UCSD-AML1 (cell line): Measurements from ENCODE around the gene AGPS.

Experiments
- DNase-seq: peaks from one replicate; lab custom pipeline; 2025; ENCODE audit not compliant: unreplicated experiment; lab: John Stamatoyannopoulos, UW

The AGPS gene

GRCh38 chr2:177383935-177384334 lies 8.6 kb upstream of the AGPS start:
- DNase-seq, result no peak

- DNase-seq, result no peak
Measured at GRCh38 chr2:177385151-177385550, 7.4 kb upstream of the AGPS start.

- DNase-seq, result no peak
Measured at GRCh38 chr2:177391822-177392372, 676 bp upstream of the AGPS start.

- DNase-seq, result no peak
Measured at GRCh38 chr2:177393203-177393755, 706 bp downstream of the AGPS start.

- DNase-seq, result no peak
Measured at GRCh38 chr2:177393824-177394593, 1.4 kb downstream of the AGPS start.

- DNase-seq, result no peak
Measured at GRCh38 chr2:177394594-177394973, 2.0 kb downstream of the AGPS start.

GRCh38 chr2:177395351-177396065 lies 2.9 kb downstream of the AGPS start:
- DNase-seq, result no peak

GRCh38 chr2:177396703-177397460 lies 4.3 kb downstream of the AGPS start:
- DNase-seq, result no peak

- DNase-seq, result no peak
Measured at GRCh38 chr2:177397481-177398289, 5.1 kb downstream of the AGPS start.

GRCh38 chr2:177398290-177398683 lies 5.7 kb downstream of the AGPS start:
- no peak for DNase-seq

GRCh38 chr2:177398791-177399190 lies 6.2 kb downstream of the AGPS start:
- DNase-seq, result no peak

- DNase-seq, result no peak
Measured at GRCh38 chr2:177399376-177399775, 6.8 kb downstream of the AGPS start.

GRCh38 chr2:177400337-177400923 lies 7.9 kb downstream of the AGPS start:
- no peak for DNase-seq

GRCh38 chr2:177402096-177402495 lies 9.5 kb downstream of the AGPS start:
- DNase-seq, result no peak

- no peak for DNase-seq
Measured at GRCh38 chr2:177403838-177404237, 11.3 kb downstream of the AGPS start.

GRCh38 chr2:177404243-177404642 lies 11.7 kb downstream of the AGPS start:
- no peak for DNase-seq

- no peak for DNase-seq
Measured at GRCh38 chr2:177405029-177405692, 12.6 kb downstream of the AGPS start.

- no peak for DNase-seq
Measured at GRCh38 chr2:177406182-177406581, 13.6 kb downstream of the AGPS start.

GRCh38 chr2:177407031-177407430 lies 14.5 kb downstream of the AGPS start:
- no peak for DNase-seq
